H1 (cell line): ENCODE measurements around the gene MOB1B. TPM values are rescaled to one million over a fixed set of nuclear protein-coding genes. Genes with fewer than 3 reads are reported as not detected.

Experiments
- CTCF ChIA-PET: fragments of 300-600 bp; sonication (Branson Sonifier 250); formaldehyde crosslinking; loops from one replicate; lab custom pipeline; 2021; ENCODE audit not compliant: partially characterized antibody; lab: Charles Lee
- POLR2A ChIA-PET: fragments of 300-600 bp; sonication (Branson Sonifier 250); formaldehyde crosslinking; loops from one replicate; lab custom pipeline; 2021; ENCODE audit warnings: inconsistent platforms; ENCODE audit not compliant: partially characterized antibody; lab: Charles Lee
- DNase-seq, 2 experiments: peaks; one replicate each; pipeline versions ENCODE4 v3.0.0 to v3.0.0-alpha.2; 2010 to 2022; ENCODE audit warnings: low spot score in 2 of 2, low read depth in 1 of 2, mixed read lengths in 1 of 2
- FAIRE-seq: peaks from 2 replicates; lab custom pipeline; 2011; peaks lifted over from hg19 to GRCh38; lab: Jason Lieb, UNC
- H2AFZ ChIP-seq: 2 replicates; pipeline ENCODE4 v1.8.1; 2012; ENCODE audit warnings: low read length, inconsistent platforms
- H2AK5ac ChIP-seq: 2 replicates; pipeline ENCODE4 v1.6.1; 2013; ENCODE audit warnings: low read depth, low read length
- H2BK120ac ChIP-seq: replicated peaks from 2 replicates; pipeline ENCODE3; 2013; ENCODE audit warnings: low read depth, low read length, inconsistent platforms
- H2BK12ac ChIP-seq: 2 replicates; pipeline ENCODE4 v1.6.1; 2013; ENCODE audit warnings: low read depth, low read length
- H2BK15ac ChIP-seq: 2 replicates; pipeline ENCODE4 v1.6.1; 2013; ENCODE audit warnings: low read length
- H2BK20ac ChIP-seq: 2 replicates; pipeline ENCODE4 v1.6.1; 2013; ENCODE audit warnings: low read length
- H2BK5ac ChIP-seq: 2 replicates; pipeline ENCODE4 v1.6.1; 2013; ENCODE audit warnings: low read depth, low read length
- H3K14ac ChIP-seq: 2 replicates; pipeline ENCODE4 v1.6.1; 2013; ENCODE audit warnings: inconsistent platforms; ENCODE audit not compliant: insufficient read length
- H3K18ac ChIP-seq: 2 replicates; pipeline ENCODE4 v1.6.1; 2013; ENCODE audit warnings: low read length; ENCODE audit errors: extremely low read depth
- H3K23ac ChIP-seq: 2 replicates; pipeline ENCODE4 v1.6.1; 2013; ENCODE audit warnings: inconsistent platforms; ENCODE audit not compliant: insufficient read length
- H3K23me2 ChIP-seq: 2 replicates; pipeline ENCODE4 v1.6.1; 2013; ENCODE audit warnings: low read depth, low read length
- H3K27ac ChIP-seq: 2 replicates; pipeline ENCODE4 v1.6.1; 2011; ENCODE audit warnings: low read depth, low read length, inconsistent platforms
- H3K27me3 ChIP-seq, 4 experiments: replicated peaks in 1 of 4; 1 replicate in 1 of 4; 2 replicates in 3 of 4; pipeline versions ENCODE4 v1.6.1 to v1.8.1; 2011 to 2013; ENCODE audit warnings: low read length in 3 of 4, mild to moderate bottlenecking in 3 of 4, inconsistent platforms in 2 of 4, mixed read lengths in 2 of 4, moderate library complexity in 1 of 4; ENCODE audit not compliant: control insufficient read depth in 3 of 4, insufficient read depth in 3 of 4; ENCODE audit errors: extremely low read depth in 1 of 4
- H3K36me3 ChIP-seq, 4 experiments: 2 replicates each; pipeline versions ENCODE4 v1.6.1 to v1.8.1; 2011 to 2013; ENCODE audit warnings: mild to moderate bottlenecking in 4 of 4, low read length in 3 of 4, moderate library complexity in 2 of 4, control low read depth in 1 of 4, inconsistent platforms in 1 of 4; ENCODE audit not compliant: insufficient read depth in 4 of 4, control insufficient read depth in 2 of 4
- H3K4ac ChIP-seq: replicated peaks from 2 replicates; pipeline ENCODE3; 2013; ENCODE audit warnings: low read length, low read depth, mixed read lengths, inconsistent platforms; ENCODE audit not compliant: insufficient read length
- H3K4me1 ChIP-seq, 4 experiments: replicated peaks in 1 of 4; 1 replicate in 1 of 4; 2 replicates in 3 of 4; pipeline versions ENCODE4 v1.6.1 to v1.8.1; 2011 to 2013; ENCODE audit warnings: low read length in 3 of 4, inconsistent platforms in 2 of 4, mixed read lengths in 1 of 4; ENCODE audit not compliant: insufficient read depth in 4 of 4, control insufficient read depth in 3 of 4
- H3K4me2 ChIP-seq, 2 experiments: 2 replicates each; pipeline versions ENCODE4 v1.6.1 to v1.8.1; 2011 to 2013; ENCODE audit warnings: low read depth in 2 of 2, low read length in 2 of 2, control low read depth in 1 of 2, inconsistent platforms in 1 of 2, mild to moderate bottlenecking in 1 of 2; ENCODE audit not compliant: insufficient read depth in 1 of 2
- H3K4me3 ChIP-seq, 4 experiments: fragments of 200-600, 300-600 bp in 1 of 4; sonication (generic), shearing (Covaris generic), sonication (Bioruptor Twin) in 1 of 4; 2 replicates each; pipeline versions ENCODE4 v1.5.1 to v1.8.1; 2011 to 2016; ENCODE audit warnings: low read length in 4 of 4, low read depth in 3 of 4, control low read depth in 2 of 4, inconsistent platforms in 2 of 4, mild to moderate bottlenecking in 2 of 4, mixed read lengths in 1 of 4, moderate library complexity in 1 of 4; ENCODE audit not compliant: insufficient read depth in 2 of 4; ENCODE audit errors: extremely low read depth in 1 of 4
- H3K56ac ChIP-seq: replicated peaks from 2 replicates; pipeline ENCODE3; 2013; ENCODE audit warnings: low read depth, mild to moderate bottlenecking, mixed read lengths, low read length, inconsistent platforms; ENCODE audit not compliant: insufficient read length
- H3K79me1 ChIP-seq: 2 replicates; pipeline ENCODE4 v1.6.1; 2013; ENCODE audit warnings: low read depth, low read length, control low read depth
- H3K79me2 ChIP-seq, 2 experiments: 2 replicates each; pipeline versions ENCODE4 v1.6.1 to v1.8.1; 2012 to 2013; ENCODE audit warnings: low read length in 2 of 2, mild to moderate bottlenecking in 2 of 2, inconsistent platforms in 1 of 2; ENCODE audit not compliant: insufficient read depth in 2 of 2, control insufficient read depth in 1 of 2
- H3K9ac ChIP-seq, 4 experiments: replicated peaks in 1 of 4; 1 replicate in 1 of 4; 2 replicates in 3 of 4; pipeline versions ENCODE4 v1.6.1 to v1.8.1; 2011 to 2013; ENCODE audit warnings: low read depth in 3 of 4, low read length in 3 of 4, control low read depth in 2 of 4, mild to moderate bottlenecking in 2 of 4, moderate library complexity in 2 of 4, inconsistent platforms in 1 of 4; ENCODE audit errors: extremely low read depth in 1 of 4
- H3K9me3 ChIP-seq, 2 experiments: 2 replicates each; pipeline versions ENCODE4 v1.6.1 to v1.8.1; 2012 to 2013; ENCODE audit warnings: mild to moderate bottlenecking in 2 of 2, moderate library complexity in 2 of 2, control low read depth in 1 of 2, inconsistent platforms in 1 of 2, low read depth in 1 of 2, low read length in 1 of 2, mixed read lengths in 1 of 2; ENCODE audit not compliant: insufficient read depth in 2 of 2
- H4K20me1 ChIP-seq, 2 experiments: replicated peaks in 1 of 2; 2 replicates each; pipeline versions ENCODE3 to v1.8.1; 2011 to 2013; ENCODE audit warnings: inconsistent platforms in 2 of 2, low read length in 2 of 2, mild to moderate bottlenecking in 1 of 2; ENCODE audit not compliant: insufficient read depth in 2 of 2, control insufficient read depth in 1 of 2
- H4K5ac ChIP-seq: 2 replicates; pipeline ENCODE4 v1.6.1; 2013; ENCODE audit warnings: low read length, low read depth, mixed read lengths, inconsistent platforms; ENCODE audit not compliant: insufficient read length
- H4K8ac ChIP-seq: 2 replicates; pipeline ENCODE4 v1.8.0; 2013; ENCODE audit warnings: mild to moderate bottlenecking, moderate library complexity, low read length, inconsistent platforms; ENCODE audit not compliant: insufficient read depth; ENCODE audit errors: extremely low read depth
- H4K91ac ChIP-seq: replicated peaks from 2 replicates; pipeline ENCODE3; 2013; ENCODE audit warnings: low read length, mixed read lengths, inconsistent platforms; ENCODE audit not compliant: insufficient read length
- EZH2 ChIP-seq: fragments of 200-600 bp; sonication (generic); IDR thresholded peaks from 2 replicates; pipeline ENCODE4 v1.7.1; 2012; ENCODE audit warnings: low read depth, mild to moderate bottlenecking, moderate library complexity, low read length, inconsistent platforms; ENCODE audit not compliant: severe bottlenecking
- HDAC2 ChIP-seq, 2 experiments: fragments of 300-600 bp in 1 of 2; sonication (generic) in 1 of 2; IDR thresholded peaks; 2 replicates each; pipeline ENCODE4 v1.6.1; 2011 to 2012; ENCODE audit warnings: low read depth in 2 of 2, low read length in 2 of 2, mild to moderate bottlenecking in 2 of 2, moderate library complexity in 2 of 2, borderline replicate concordance in 1 of 2, inconsistent platforms in 1 of 2
- JUND ChIP-seq: IDR thresholded peaks from 2 replicates; pipeline ENCODE4 v1.6.1; 2011; ENCODE audit warnings: mild to moderate bottlenecking, improper control_type of control experiment, low read length
- SIX5 ChIP-seq: IDR thresholded peaks from 2 replicates; pipeline ENCODE4 v1.6.1; 2011; ENCODE audit warnings: mild to moderate bottlenecking, low read depth, low read length
- WGBS, 2 experiments: shearing (Covaris generic) in 1 of 2; methylation state at CpG; one replicate each; pipeline versions ENCODE4 v1.1.6 to v1.1.7; 2013 to 2015; ENCODE audit warnings: low lambda C conversion rate in 2 of 2, mixed read lengths in 2 of 2, inconsistent platforms in 1 of 2, low coverage in 1 of 2, missing lambda C conversion rate in 1 of 2; ENCODE audit not compliant: insufficient replicate concordance in 2 of 2, insufficient coverage in 1 of 2, insufficient read length in 1 of 2; ENCODE audit errors: extremely low coverage in 1 of 2, missing lambda C conversion rate in 1 of 2; 5-methylcytosine and 5-hydroxymethylcytosine counted together
- polyA plus RNA-seq, 7 experiments: library from polyadenylated mRNA; depleted of rRNA in 3 of 7; stranded (reverse) in 5 of 7; unstranded in 2 of 7; fragments of >200 nt in 5 of 7; fragments of 200-250 nt in 2 of 7; gene quantifications; 1 replicate in 5 of 7; 2 replicates in 1 of 7; 4 replicates in 1 of 7; pipeline versions ENCODE4 v1.2.1 to v1.2.3, GENCODE V29; 2011 to 2013; ENCODE audit warnings: missing spikeins in 2 of 7, mixed read lengths in 2 of 7
- total RNA-seq: library from RNA; stranded (reverse); fragmentation: NEBNext Ultra II Directional; extraction: Animal tissue kit (Norgen Biotek cat#: 25700); gene quantifications from 2 replicates; pipeline ENCODE4 v1.2.1, GENCODE V29; 2021

MOB1B gene
- total and polyA plus RNA-seq, 2 of the 8 experiments (the other 6 are each of a cell fraction or from before 2014, with no cell fraction given), result 3.8 to 33.5 TPM

GRCh38 chr4:70938086-70938485 lies 35.9 kb downstream of the MOB1B start:
- Histone ChIP-seq H3K56ac (no peak overlapping the region), H2AFZ (no peak overlapping the region), H3K9me3 (no peaks in the 10 kb centered on the region), H2BK12ac (no peak overlapping the region), H3K27me3 (no peaks in the 10 kb centered on the region), H3K36me3 (no peaks in the 10 kb centered on the region), H3K4me2 (no peak overlapping the region), H4K20me1 (peaks cover 0 to 3% of the 10 kb centered on the region in 2 experiments), H2BK120ac (no peak overlapping the region), H2AK5ac (no peak overlapping the region), H4K8ac (no peak overlapping the region), H3K9ac (no peak overlapping the region), H2BK15ac (no peak overlapping the region), H3K79me1 (peaks cover 6% of the 10 kb centered on the region), H3K27ac (no peak overlapping the region), H4K5ac (no peak overlapping the region), H2BK20ac (no peak overlapping the region), H3K18ac (no peak overlapping the region), H3K4ac (no peak overlapping the region), H3K23me2 (no peaks in the 10 kb centered on the region), H3K14ac (no peak overlapping the region), H3K79me2 (peaks cover 0 to 56% of the 10 kb centered on the region in 2 experiments; a peak in 3 of 4 replicates), H3K23ac (no peak overlapping the region), H3K4me1 (no peaks in the 10 kb centered on the region; a peak in 2 of 7 replicates), H3K4me3 (no peak overlapping the region), H2BK5ac (no peak overlapping the region)
- ChIA-PET CTCF (no interaction called here), POLR2A (no interaction called here)
- no peak for DNase-seq
- FAIRE-seq, result no peak
- 77% methylated on average over 1 of the region's 3 CpGs; no CpG with 5 or more reads in 1 of the 2 experiments for WGBS, 2 experiments
- TF ChIP-seq JUND (no peak), HDAC2 (IDR thresholded peaks at IDR 0.05; ENCODE audit: borderline replicate concordance in 1 of 2, low read depth in 2 of 2, low read length in 2 of 2) (no peak), SIX5 (no peak), EZH2 (no peak)
- TF ChIP-seq, all 59 proteins: peak for 0
- no peak overlapping the region for H4K91ac ChIP-seq
